HG03045 (cell line): ENCODE results near the gene HTR3E.
"Not testable (repeated sequence)": the region's sequence is repeated elsewhere in the genome, so short reads cannot be mapped to it uniquely, and the experiment has no call there.

Source experiments
- ATAC-seq: cut with Tn5 transposase; IDR thresholded peaks from one replicate; pipeline ENCODE4 v1.9.1; 2021; ENCODE audit warnings: mild to moderate bottlenecking, moderate library complexity; ENCODE audit not compliant: unreplicated experiment

The HTR3E gene

DNA sequence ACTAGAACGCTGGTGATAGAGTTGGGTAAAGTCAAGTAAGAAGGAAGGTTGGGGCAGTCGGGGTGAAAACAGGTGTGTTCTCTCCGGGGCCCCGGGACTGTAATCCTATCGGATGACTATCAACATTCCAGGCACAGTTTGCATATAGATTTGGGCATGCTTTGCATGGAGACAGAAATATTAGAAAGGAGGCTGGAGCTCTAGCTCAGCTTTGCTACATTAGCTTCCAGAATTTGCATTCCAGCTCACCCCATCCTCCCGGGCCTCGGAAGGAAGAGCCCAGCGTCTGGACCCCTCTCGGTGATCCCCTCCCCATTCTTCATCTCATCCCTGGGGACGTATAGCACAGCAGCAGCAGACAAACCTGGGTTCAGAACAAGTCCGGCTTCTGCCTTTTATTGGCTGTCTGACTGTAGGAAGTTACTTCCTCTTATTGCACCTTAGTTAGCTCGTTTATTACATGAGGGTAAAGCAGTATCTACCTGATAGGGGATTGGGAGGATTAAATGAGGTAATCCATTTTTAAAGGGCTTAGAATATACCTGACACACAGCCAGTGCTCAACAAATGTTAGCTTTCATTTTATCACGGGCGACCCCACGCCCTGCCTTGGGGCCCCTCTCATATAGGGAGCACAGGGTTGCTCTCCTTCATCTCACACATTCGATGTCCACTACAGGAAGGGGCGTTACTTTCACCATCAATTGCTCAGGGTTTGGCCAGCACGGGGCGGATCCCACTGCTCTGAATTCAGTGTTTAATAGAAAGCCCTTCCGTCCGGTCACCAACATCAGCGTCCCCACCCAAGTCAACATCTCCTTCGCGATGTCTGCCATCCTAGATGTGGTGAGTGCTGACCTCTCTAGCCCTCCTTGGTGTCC is 3.2 kb downstream of the HTR3E start:
- no peak for ATAC-seq

GRCh38 chr3:184110316-184110725 is 13.5 kb downstream of the HTR3E start:
- ATAC-seq = no peak

DNA sequence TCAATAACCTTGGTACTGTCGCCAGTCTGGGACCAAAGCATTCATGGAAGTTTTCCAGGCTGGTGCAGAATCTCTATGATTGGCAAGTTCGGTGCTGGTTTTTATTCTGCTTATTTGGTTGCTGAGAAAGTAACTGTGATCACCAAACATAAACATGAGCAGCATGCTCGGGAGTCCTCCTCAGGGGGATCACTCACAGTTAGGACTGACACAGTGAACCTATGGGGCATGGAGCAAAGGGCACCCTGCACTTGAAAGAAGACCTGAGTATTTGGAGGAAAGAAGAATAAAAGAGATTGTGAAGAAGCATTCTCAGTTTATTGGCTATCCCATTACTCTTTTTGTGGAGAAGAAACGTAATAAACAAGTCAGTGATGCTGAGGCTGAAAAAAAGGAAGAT is 19.2 kb downstream of the HTR3E start:
- no peak for ATAC-seq

DNA sequence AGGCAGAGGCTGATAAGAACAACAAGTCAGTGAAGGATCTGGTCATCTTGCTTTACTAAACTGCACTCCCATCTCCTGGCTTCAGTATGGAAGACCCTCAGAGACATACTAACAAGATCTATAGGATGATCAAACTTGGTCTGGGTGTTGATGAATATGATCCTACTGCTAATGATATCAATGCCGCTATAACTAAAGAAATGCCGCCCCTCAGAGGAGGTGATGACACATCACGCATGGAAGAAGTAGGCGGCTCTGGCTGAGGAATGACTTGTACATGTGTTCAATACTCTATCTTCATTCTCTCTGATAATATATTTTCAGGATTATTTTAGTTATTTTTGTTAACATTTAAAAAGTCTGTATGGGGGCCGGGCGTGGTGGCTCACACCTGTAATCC is 20.8 kb downstream of the HTR3E start:
- no peak for ATAC-seq

- not testable (repeated sequence) for ATAC-seq
Observed at GRCh38 chr3:184121031-184121430, 24.2 kb downstream of the HTR3E start.

DNA sequence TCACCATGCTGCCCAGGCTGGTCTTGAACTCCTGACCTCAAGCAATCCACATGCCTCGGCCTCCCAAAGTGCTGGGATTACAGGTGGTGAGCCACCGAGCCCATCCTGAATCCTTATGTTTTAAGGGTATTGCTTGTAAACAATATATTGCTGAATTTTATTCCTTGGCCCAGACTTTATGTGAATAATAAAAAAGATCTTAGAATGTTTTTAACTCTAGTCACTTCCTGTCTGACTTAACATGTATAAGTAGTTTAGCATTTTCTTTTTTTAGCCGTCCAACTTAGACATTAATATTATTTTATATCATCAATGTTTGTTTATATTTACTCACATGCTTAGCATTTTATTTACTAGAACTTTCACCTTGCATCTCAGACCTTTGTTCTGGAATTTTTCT is 29.1 kb downstream of the HTR3E start:
- no peak for ATAC-seq

GRCh38 chr3:184129012-184129411 is 32.1 kb downstream of the HTR3E start:
- no peak for ATAC-seq

DNA sequence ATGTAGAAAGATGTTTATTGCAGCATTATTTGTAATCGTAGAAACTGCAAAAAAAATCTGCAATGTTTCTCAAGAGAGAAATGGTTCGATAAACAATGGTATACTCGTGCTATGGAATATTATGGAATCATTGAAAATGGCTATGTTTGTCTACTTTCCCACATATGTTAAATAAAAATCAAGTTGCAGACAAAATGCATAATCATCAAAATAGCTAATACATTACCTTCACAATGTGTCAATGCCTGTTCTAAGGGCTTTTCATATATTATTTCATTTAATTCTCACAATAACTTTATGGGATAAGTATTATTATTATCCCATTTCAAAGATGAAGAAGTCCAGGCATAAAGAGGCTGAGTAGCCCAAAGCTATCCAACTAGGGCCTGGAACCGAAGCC is 36.1 kb downstream of the HTR3E start:
- ATAC-seq = no peak

DNA sequence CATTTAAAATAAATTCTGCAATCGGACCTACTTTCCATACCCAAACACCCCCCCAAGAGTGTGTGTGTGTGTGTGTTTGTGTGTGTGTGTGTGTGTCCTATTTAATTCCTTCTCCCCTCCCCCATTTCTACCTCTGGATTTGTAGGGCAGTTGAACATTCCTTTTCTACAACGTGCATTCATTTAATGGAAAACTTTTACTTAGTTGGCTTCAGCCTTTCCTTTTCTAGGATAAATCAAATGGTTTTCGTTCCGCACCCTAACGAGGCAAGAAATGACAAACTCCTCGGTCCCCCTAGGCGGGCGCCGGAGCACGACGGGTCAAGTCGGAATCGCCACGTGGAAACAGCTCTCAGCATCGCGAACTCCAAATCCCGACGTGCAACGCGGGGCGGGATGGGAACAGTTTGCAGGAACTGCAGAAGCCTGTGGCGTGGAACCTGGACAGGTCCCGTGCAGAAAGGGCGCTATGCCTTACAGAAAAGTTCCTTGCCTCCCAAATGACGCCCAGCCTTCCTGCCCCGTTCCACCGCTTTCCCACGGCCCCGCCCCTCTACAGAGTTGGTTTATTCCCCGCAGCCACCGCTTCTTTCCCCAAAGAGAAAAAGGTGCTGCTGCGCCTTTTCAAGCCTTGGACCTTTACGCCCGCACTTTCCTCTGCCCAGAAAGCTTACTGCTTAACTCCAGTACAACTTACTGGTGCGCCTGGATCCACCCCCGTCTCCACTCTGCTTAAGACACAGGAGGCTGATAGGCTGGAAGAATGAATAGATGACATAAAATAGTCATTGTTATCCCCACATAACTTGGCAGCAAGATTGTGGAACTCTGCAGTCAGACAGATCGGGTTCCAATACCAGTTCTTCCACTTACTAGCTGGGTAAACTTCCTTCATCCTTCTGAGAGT is 37.2 kb downstream of the HTR3E start:
- no peak for ATAC-seq

DNA sequence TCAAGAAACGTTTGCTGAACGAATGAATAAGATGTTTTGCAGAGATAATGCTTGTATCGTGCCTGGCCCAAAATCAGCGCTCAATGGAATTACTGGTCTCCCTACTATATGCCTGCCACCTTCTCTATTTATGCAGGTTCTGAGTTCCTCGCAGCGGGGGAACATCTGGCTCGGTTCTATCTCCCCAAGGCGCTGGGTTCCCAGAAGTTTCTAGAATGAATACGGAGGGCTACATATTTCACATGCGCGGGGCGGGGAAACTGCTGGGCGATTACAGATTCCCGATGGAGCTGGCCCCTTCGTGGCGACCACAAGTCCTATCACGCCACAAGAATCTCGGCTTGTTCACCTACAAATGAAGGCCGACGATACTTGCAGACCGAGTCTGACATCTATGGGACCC is 37.9 kb downstream of the HTR3E start:
- ATAC-seq = peak; percentile 9

- peak; percentile 89 for ATAC-seq
Observed at GRCh38 chr3:184135149-184135910, 38.5 kb downstream of the HTR3E start, which contains the start of gene EIF2B5. Gene EIF2B5 (plus strand): TSS chr3:184135358. CDS start chr3:184135386, 28 bp downstream.

DNA sequence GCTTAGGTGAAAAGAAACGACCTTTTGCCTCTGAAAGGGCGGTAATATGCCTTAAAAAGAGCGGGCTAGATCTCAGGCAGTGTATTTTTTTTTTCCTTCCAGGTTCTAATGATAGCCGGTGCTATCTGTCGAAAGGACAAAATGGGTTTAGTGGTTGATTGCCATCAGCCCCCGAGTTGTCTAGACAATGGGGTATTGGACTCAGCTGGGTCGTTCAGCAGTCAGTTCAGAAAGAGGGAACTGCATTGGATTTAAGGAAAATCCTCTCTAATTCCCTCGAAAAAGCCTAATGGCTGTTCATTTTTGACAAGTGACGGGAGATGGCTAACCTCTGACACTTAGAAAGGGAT is 39.0 kb downstream of the HTR3E start:
- no peak for ATAC-seq

- ATAC-seq = no peak
Observed at GRCh38 chr3:184140436-184140835, 43.6 kb downstream of the HTR3E start.

DNA sequence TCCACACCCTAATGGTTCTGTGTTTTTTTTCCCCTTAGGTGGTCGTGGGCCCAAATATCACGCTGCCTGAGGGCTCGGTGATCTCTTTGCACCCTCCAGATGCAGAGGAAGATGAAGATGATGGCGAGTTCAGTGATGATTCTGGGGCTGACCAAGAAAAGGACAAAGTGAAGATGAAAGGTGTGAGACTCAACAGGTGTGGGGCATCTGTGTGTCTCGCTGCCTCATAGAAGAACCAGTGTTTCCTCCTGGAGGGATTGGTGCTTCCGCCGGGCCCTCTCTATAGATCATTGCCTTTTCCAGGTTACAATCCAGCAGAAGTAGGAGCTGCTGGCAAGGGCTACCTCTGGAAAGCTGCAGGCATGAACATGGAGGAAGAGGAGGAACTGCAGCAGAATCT is 45.3 kb downstream of the HTR3E start:
- no peak for ATAC-seq

DNA sequence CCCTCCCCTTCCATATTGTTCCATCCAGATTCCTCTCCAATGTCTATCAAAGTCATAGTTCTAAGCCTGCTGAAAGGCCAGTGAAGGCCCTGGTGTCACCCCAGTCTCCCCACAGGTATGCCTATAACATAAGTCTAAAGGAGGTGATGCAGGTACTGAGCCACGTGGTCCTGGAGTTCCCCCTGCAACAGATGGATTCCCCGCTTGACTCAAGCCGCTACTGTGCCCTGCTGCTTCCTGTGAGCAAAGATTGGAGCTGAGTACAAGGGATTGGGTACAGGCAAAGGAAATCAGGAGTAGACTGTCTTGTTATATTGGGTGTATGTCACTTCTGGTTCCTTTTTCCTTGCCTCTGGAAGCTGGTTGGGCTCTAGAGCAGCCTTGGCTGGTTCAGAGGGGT is 46.5 kb downstream of the HTR3E start:
- no peak for ATAC-seq

DNA sequence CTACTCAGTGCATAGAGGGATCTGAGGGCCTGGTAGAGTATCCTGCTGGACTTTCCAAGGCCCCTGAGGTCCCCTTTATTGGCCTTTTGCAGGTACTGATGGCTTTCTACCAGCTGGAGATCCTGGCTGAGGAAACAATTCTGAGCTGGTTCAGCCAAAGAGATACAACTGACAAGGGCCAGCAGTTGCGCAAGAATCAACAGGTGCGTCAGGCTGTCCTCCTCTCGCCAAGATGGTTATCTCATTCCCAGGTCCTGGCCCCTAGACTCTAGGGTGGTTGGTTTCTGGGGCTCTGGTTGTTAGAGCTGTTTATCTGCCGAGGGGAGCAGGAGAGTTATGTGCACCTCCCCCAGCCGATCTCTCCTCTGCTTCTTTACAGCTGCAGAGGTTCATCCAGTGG is 47.6 kb downstream of the HTR3E start:
- ATAC-seq = no peak

DNA sequence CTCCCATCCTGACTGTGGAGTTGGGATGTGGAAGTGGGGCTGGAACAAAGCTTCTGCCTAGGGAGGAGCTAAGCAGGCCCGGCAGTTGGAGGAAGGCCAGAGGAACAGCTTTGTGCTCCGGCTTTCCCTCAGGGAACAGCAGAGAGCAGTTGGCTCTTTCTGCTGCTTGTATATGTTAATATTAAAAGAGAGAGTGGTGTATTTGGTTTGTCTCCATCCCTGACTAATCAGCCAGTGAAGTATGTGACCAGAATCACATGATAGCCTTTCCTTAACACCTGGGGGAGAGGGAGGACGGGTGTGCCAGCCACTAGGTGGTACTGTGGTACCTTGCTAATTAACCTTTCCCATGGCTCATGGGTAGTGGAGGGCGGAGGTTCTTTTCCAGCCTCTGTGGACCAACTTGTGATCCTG is 48.3 kb downstream of the HTR3E start:
- no peak for ATAC-seq

DNA sequence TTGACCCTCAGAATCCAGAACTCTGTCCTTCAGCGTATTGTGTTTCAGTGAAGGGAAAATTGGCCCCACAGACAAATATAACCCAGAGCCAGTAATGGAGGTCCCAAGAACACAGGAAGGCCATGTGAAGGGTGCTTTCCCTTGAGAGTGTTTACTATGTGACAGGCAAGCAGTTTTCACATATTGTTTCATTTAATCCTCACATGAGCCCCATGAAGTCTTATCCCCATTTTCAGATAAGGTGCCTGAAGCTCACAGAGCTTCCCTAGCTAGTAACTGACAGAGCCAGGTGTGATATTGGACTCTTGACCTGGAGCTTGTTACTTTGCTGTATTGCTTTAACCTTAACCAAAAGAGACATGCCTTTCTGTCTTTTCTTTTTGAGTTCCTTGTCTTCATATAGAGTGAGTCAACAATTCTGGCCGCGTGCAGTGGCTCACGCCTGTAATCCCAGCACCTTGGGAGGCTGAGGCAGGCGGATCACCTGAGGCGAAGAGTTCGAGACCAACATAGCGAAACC is 48.9 kb downstream of the HTR3E start:
- ATAC-seq = no peak

GRCh38 chr3:184148076-184148475 is 51.2 kb downstream of the HTR3E start:
- ATAC-seq = no peak

GRCh38 chr3:184149123-184149522 is 52.3 kb downstream of the HTR3E start:
- no peak for ATAC-seq

DNA sequence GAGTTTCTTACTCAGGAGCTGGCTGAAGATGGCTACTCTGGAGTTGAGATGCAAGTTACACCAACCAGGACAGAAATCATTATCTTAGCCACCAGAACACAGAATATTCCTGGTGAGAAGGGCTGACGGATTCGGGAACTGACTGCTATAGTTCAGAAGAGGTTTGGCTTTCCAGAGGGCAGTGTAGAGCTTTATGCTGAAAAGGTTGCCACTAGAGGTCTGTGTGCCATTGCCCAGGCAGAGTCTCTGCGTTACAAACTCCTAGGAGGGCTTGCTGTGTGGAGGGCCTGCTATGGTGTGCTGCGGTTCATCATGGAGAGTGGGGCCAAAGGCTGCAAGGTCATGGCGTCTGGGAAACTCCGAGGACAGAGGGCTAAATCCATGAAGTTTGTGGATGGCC is 52.9 kb downstream of the HTR3E start:
- not testable (repeated sequence) for ATAC-seq
